SK-N-DZ (cell line): Measurements from ENCODE around the gene CDKL1.
"Not testable (repeated sequence)": the region's sequence is repeated elsewhere in the genome, so short reads cannot be mapped to it uniquely, and the experiment has no call there.

Source experiments
- DNase-seq: peaks from one replicate; pipeline ENCODE4 v3.0.0-alpha.2; 2015; ENCODE audit warnings: low spot score

CDKL1 gene

DNA sequence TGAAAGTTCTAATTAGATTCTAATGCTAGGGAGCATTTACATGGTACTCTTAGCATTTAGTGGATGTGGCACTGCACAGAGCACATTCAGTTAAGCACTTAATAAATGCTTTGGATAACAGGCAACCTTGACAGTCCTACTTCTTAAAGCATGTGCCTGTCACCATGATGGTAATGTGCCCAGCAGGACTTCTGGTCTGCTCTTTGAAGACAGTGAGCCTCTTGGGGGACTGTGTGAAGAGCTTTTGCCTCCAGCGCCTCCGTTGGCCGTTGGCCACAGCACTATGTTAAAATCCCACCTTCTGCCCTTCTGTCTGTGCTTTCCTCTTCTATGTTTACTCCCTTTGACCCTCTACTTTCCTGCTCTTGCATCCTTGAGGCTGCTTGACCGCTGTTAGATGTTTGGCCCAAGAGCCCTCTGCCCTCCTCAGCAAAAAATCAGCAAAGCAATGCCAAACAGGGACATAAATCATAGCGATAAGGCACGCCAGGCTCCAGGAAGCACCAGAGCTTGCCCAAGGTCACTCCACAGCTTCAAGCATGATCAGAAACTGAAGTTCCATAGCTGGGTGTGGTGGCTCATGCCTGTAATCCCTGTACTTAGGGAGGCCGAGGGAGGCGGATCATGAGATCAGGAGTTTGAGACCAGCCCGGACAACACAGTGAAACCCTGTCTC is 8.3 kb downstream of the CDKL1 start:
- no peak for DNase-seq

DNA sequence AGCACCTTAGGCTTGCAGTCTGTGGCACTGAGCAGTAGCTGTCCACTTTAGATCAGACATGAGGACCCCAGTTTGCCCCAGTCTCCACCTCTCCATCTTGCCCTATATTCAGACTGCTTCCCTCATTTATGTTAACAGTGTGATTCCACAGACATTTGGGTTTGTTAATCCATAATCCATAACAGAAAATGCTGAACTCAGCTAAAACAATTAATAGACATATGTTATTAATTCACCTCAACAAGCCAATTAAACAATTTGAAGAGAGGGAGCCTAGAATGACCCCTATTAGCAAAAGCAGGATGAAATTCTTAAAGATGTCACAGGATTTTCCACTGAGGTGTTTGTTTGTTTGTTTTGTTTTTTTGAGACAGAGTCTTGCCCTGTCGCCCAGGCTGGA is 9.1 kb downstream of the CDKL1 start:
- no peak for DNase-seq

GRCh38 chr14:50383618-50384225 is 13.0 kb downstream of the CDKL1 start:
- no peak for DNase-seq

GRCh38 chr14:50381823-50382287 is 14.8 kb downstream of the CDKL1 start:
- no peak for DNase-seq

DNA sequence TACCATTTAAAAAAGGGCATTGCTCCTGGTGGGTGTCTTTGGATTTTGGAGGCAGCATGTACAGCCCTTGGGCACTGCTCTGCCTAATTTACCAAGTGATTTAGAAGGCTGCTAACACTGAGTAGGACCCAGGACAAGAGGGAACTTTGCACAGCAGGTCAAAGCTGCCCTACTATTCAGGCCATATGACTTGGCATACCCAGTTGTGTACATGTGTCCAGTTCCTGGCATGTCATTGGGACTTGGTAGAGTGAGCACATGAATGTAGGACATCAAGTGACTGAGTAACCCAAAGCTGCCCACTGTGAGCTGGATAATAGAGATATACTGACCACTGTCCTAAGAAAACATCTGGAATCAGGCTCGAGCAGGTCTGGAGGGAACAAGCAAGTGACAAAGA is 15.7 kb downstream of the CDKL1 start:
- no peak for DNase-seq

- no peak for DNase-seq
Measured at GRCh38 chr14:50380455-50380854, 16.2 kb downstream of the CDKL1 start.

DNA sequence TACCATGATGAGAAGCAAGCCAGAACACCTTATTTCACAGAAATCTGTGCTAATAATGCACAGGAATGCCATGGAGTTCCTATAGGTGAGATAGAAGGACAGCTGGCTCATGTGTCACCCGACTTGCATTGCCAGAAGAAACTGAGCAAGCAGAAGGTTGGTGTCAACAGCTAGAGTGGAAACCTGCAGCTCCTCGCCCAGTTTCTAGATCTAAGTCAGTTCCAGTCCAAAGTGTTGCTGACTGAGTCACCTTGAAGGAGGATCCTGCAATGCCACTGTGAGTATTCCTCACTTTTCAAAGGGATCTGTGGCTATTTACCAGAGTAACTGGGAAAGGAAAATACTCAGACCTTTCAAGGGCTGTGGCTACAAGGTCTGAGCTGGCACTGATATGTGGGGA is 17.1 kb downstream of the CDKL1 start:
- DNase-seq, result no peak

- DNase-seq, result no peak
Measured at GRCh38 chr14:50377550-50378085, 19.1 kb downstream of the CDKL1 start.

DNA sequence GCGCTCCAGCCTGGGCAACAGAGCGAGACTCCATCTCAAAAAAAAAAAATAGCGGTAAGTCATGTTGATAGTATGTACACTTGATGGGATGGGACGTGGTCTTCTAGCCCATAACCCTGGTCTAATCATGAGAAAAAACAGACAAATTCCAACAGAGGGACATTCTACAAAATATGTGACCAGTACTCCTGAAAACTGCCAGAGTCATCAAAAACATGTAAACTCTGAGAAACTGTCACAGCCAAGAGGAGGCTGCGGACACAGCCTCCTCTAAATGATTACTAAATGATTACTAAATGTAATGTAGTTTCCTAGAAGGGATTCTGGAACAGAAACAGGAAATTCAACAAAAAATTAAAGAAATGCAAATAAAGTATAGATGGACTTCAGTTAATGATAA is 20.9 kb downstream of the CDKL1 start:
- DNase-seq, result no peak

- no peak for DNase-seq
Measured at GRCh38 chr14:50373959-50374358, 22.7 kb downstream of the CDKL1 start.

GRCh38 chr14:50371546-50371945 is 25.1 kb downstream of the CDKL1 start:
- DNase-seq, result no peak

GRCh38 chr14:50366589-50366988 is 30.1 kb downstream of the CDKL1 start:
- no peak for DNase-seq

DNA sequence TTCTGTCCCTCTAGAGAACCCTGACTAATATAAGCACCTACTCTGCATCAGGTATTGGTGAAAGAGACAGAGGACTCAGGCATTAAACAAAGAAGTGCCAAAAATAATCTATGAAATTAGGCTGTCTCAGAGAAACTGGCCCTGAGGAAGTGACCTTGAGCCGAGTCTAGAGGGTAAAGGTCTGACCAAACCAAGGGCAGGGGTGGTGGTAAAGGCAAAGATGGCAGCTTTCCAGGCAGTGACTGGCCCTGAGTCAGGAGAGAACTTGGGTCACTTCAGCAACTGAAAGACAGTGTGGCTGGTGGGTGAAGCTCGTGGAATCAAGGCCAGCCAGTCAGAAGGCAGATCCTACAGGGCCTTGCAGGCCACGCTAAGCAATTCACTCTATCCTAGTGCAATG is 30.6 kb downstream of the CDKL1 start:
- no peak for DNase-seq

GRCh38 chr14:50365572-50365971 is 31.1 kb downstream of the CDKL1 start:
- not testable (repeated sequence) for DNase-seq

GRCh38 chr14:50364792-50365191 is 31.9 kb downstream of the CDKL1 start:
- no peak for DNase-seq

GRCh38 chr14:50363714-50364111 is 33.0 kb downstream of the CDKL1 start:
- no peak for DNase-seq

DNA sequence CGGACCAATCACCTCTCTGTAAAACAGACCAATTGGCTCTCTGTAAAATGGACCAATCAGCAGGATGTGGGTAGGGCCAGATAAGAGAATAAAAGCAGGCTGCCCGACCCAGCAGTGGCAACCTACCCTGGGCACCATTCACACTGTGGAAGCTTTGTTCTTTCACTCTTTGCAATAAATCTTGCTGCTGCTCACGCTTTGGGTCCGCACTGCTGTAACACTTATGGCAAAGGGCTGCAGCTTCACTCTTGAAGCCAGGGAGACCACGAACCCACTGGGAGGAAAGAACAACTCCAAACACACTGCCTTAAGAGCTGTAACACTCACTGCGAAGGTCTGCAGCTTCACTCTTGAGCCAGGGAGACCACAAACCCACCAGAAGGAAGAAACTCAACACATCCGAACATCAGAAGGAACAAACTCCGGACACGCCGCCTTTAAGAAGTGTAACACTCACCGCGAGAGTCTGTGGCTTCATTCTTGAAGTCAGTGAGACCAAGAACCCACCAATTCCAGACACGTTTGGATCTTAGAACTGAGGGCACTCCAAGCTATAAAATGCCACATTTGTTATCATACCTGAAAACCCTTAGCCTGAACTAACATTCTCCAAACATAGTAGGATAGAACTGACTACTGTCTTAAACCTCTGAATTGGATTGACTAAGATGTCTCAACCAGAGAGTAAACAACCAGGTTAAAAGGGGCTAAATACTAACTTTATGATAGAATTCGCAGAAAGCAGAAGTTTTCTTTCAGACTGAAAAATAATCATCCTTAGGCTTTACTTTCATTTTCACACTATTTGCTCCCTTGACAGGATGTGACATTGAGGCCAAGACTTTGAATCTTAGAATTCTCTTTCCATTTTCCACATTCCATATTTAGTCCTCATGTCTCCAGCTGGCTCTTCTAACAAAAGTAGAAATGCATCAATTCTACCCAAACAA is 33.6 kb downstream of the CDKL1 start:
- no peak for DNase-seq

GRCh38 chr14:50361473-50362403 is 34.9 kb downstream of the CDKL1 start:
- DNase-seq, result not testable (repeated sequence)

DNA sequence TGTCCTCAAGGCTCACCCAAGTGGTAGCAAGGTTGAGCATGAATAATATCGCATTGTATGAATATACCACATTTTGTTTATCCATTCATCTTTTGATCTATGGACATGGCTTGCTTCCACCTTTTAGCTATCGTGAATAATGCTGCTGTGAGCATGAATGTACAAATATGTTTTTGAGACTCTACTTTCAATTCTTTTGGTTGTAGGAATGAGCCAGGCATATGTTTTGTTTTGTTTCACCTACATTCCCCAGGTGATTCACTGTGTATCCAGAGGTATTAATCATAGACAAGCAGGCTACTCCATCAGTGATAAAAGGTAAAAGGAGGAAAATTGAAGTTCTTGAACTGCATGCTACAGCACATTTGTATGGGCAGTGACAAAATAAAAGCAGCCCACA is 35.8 kb downstream of the CDKL1 start:
- DNase-seq, result no peak

- DNase-seq, result no peak
Measured at GRCh38 chr14:50360093-50360492, 36.6 kb downstream of the CDKL1 start.

- DNase-seq, result no peak
Measured at GRCh38 chr14:50359631-50360030, 37.0 kb downstream of the CDKL1 start.
